ENCODE measurements around the gene RIPK3.

Gene RIPK3

DNA sequence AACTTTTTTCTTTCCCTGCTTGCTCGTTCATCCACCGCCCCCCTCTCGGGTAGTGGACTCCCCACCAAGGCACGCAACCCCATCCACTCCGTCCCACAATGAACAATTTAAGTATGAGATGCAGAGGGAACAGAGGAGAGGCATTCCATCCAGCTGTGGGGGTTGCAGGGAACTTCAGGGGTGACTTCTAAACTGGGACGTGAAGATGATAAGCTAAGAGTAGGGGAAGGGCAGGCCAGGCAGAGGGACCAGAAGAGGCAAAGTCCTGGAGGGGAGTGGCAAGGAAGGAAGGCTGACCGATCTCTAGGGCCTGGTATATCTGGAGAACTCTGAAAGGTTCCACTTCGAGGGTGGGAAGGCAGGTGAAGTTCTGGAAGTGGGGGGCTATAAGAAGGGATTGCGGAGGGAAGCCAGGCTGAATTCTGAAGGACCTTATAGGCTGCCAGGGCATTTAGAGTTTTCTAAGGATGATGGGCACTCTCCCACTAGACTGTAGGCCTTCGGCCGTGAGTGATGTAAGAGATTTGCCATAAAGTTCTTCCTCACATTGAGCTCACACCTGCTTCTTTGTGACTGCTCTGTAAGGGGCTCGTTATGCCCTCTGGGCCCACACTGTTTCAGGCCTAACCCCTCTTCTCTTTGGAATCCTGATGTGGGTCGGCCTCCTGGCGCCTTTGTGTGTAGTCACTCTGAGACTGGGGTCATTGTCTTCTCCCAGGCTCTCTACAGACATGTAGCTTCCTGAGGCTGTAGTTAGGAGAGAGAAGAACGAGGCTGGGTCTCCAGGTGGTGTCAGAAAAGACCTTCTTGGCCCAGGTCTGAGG is 40.3 kb upstream of the RIPK3 start:
- no peak; the same call in 2 of the 3 replicates for ATAC-seq
- TF ChIP-seq TCF4 (CRISPR knock-in tag; IDR thresholded peaks at IDR 0.05; ENCODE audit: borderline replicate concordance) (no peak), GLIS3 (CRISPR knock-in tag; IDR thresholded peaks at IDR 0.05) (no peak), ARNTL (CRISPR knock-in tag; IDR thresholded peaks at IDR 0.05; ENCODE audit: borderline replicate concordance, low read depth) (no peak), ZFP3 (CRISPR knock-in tag; IDR thresholded peaks at IDR 0.05) (no peak), ZNF565 (CRISPR knock-in tag; conservative IDR thresholded peaks at IDR 0.05; ENCODE audit: low read depth) (no peak), CSDC2 (CRISPR knock-in tag; IDR thresholded peaks at IDR 0.05) (no peak), ZNF70 (CRISPR knock-in tag; IDR thresholded peaks at IDR 0.05) (no peak), TOX (CRISPR knock-in tag; IDR thresholded peaks at IDR 0.05; ENCODE audit: borderline replicate concordance) (no peak), PPARA (CRISPR knock-in tag; IDR thresholded peaks at IDR 0.05; ENCODE audit: borderline replicate concordance) (no peak), ZFP30 (CRISPR knock-in tag; IDR thresholded peaks at IDR 0.05) (no peak), BACH2 (CRISPR knock-in tag; IDR thresholded peaks at IDR 0.05; ENCODE audit: borderline replicate concordance) (no peak), RARB (CRISPR knock-in tag; IDR thresholded peaks at IDR 0.05) (no peak)
- TF ChIP-seq, protein P1, sequence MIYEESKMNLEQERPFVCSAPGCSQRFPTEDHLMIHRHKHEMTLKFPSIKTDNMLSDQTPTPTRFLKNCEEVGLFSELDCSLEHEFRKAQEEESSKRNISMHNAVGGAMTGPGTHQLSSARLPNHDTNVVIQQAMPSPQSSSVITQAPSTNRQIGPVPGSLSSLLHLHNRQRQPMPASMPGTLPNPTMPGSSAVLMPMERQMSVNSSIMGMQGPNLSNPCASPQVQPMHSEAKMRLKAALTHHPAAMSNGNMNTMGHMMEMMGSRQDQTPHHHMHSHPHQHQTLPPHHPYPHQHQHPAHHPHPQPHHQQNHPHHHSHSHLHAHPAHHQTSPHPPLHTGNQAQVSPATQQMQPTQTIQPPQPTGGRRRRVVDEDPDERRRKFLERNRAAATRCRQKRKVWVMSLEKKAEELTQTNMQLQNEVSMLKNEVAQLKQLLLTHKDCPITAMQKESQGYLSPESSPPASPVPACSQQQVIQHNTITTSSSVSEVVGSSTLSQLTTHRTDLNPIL (CRISPR knock-in tag; IDR thresholded peaks at IDR 0.05; ENCODE audit: low read depth), result no peak
- TF ChIP-seq, protein P2, sequence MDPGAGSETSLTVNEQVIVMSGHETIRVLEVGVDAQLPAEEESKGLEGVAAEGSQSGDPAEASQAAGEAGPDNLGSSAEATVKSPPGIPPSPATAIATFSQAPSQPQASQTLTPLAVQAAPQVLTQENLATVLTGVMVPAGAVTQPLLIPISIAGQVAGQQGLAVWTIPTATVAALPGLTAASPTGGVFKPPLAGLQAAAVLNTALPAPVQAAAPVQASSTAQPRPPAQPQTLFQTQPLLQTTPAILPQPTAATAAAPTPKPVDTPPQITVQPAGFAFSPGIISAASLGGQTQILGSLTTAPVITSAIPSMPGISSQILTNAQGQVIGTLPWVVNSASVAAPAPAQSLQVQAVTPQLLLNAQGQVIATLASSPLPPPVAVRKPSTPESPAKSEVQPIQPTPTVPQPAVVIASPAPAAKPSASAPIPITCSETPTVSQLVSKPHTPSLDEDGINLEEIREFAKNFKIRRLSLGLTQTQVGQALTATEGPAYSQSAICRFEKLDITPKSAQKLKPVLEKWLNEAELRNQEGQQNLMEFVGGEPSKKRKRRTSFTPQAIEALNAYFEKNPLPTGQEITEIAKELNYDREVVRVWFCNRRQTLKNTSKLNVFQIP (CRISPR knock-in tag; IDR thresholded peaks at IDR 0.05; ENCODE audit: borderline replicate concordance, low read depth), result no peak

DNA sequence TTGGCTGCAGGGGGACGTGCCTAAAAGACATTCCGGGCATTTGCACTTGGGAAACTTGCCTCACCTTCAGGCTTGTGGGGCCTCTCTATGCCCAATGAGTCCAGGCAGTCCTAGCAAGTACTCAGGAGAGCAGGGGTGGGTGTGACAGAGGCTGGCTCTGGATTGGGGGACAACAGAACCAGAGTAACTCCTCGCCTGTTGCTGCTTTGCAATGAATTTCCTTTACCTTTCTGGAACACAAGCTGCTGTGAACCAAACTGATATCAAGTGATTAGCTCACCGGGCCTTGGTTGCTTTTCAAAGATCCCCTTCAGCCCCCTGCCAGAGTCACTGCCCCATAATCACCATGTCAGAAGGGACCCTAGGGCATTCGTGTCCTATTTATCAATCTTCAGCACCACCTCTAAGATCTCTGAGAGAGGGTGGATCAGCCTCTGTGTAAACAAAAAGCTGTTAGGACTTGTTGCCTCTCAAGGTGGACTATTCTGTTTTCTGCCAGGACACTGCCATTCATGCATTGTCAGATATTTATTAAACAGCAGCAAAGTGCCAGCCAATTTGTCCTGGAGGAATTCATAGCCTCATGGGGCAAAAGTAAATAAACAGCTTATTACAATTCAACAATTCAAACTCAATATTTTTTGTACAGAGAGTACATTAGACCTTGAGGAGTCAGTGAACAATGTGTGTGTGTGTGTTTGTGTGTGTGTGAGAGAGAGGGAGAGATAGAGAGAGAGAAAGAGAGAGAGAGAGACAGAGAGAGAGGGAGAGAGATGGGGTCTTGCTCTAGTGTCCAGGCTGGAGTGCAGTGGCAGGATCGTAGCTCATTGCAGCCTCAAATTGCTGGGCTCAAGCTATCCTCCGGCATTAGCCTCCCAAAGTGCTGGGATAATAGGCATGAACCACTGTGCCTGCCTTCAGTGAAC is 39.5 kb upstream of the RIPK3 start:
- ATAC-seq, result no peak
- TF ChIP-seq, protein P1 (CRISPR knock-in tag; IDR thresholded peaks at IDR 0.05; ENCODE audit: low read depth), result no peak
- TF ChIP-seq ZFP3 (CRISPR knock-in tag; IDR thresholded peaks at IDR 0.05) (no peak), GLIS3 (CRISPR knock-in tag; IDR thresholded peaks at IDR 0.05) (no peak)

DNA sequence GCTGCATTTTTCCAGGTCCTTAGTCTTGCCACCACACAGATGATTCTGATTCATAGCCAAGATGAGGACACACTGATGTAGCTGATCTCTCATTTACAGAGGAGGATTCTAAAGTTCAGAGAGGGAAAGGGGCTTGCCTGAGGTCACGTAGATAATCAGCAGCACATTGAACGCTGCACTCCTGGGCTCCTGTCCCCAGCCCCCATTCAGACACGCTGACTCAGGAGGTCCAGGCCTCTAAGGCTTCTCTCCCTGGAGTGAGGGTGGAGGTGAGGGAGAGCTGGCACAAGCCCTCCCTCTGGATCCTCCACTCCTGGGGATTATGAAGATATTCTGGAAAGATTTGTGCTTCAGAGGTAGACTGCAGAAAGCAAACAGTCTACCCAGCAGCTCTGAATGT is 38.5 kb upstream of the RIPK3 start:
- no peak for ATAC-seq
- TF ChIP-seq TOX (CRISPR knock-in tag; IDR thresholded peaks at IDR 0.05; ENCODE audit: borderline replicate concordance) (no peak), ZC3H10 (CRISPR knock-in tag; IDR thresholded peaks at IDR 0.05) (no peak), ISL1 (CRISPR knock-in tag; IDR thresholded peaks at IDR 0.05) (no peak), OSR1 (CRISPR knock-in tag; IDR thresholded peaks at IDR 0.05) (no peak), ZNF565 (CRISPR knock-in tag; conservative IDR thresholded peaks at IDR 0.05; ENCODE audit: low read depth) (no peak), ZFP3 (CRISPR knock-in tag; IDR thresholded peaks at IDR 0.05) (no peak), ZNF70 (CRISPR knock-in tag; IDR thresholded peaks at IDR 0.05) (no peak), ZFP30 (CRISPR knock-in tag; IDR thresholded peaks at IDR 0.05) (no peak), ZNF8 (CRISPR knock-in tag; IDR thresholded peaks at IDR 0.05) (no peak), BACH2 (CRISPR knock-in tag; IDR thresholded peaks at IDR 0.05; ENCODE audit: borderline replicate concordance) (no peak), RARB (CRISPR knock-in tag; IDR thresholded peaks at IDR 0.05) (no peak)
- TF ChIP-seq, protein P3, sequence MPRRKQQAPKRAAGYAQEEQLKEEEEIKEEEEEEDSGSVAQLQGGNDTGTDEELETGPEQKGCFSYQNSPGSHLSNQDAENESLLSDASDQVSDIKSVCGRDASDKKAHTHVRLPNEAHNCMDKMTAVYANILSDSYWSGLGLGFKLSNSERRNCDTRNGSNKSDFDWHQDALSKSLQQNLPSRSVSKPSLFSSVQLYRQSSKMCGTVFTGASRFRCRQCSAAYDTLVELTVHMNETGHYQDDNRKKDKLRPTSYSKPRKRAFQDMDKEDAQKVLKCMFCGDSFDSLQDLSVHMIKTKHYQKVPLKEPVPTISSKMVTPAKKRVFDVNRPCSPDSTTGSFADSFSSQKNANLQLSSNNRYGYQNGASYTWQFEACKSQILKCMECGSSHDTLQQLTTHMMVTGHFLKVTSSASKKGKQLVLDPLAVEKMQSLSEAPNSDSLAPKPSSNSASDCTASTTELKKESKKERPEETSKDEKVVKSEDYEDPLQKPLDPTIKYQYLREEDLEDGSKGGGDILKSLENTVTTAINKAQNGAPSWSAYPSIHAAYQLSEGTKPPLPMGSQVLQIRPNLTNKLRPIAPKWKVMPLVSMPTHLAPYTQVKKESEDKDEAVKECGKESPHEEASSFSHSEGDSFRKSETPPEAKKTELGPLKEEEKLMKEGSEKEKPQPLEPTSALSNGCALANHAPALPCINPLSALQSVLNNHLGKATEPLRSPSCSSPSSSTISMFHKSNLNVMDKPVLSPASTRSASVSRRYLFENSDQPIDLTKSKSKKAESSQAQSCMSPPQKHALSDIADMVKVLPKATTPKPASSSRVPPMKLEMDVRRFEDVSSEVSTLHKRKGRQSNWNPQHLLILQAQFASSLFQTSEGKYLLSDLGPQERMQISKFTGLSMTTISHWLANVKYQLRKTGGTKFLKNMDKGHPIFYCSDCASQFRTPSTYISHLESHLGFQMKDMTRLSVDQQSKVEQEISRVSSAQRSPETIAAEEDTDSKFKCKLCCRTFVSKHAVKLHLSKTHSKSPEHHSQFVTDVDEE (CRISPR knock-in tag; IDR thresholded peaks at IDR 0.05), result no peak
- TF ChIP-seq, protein P4, sequence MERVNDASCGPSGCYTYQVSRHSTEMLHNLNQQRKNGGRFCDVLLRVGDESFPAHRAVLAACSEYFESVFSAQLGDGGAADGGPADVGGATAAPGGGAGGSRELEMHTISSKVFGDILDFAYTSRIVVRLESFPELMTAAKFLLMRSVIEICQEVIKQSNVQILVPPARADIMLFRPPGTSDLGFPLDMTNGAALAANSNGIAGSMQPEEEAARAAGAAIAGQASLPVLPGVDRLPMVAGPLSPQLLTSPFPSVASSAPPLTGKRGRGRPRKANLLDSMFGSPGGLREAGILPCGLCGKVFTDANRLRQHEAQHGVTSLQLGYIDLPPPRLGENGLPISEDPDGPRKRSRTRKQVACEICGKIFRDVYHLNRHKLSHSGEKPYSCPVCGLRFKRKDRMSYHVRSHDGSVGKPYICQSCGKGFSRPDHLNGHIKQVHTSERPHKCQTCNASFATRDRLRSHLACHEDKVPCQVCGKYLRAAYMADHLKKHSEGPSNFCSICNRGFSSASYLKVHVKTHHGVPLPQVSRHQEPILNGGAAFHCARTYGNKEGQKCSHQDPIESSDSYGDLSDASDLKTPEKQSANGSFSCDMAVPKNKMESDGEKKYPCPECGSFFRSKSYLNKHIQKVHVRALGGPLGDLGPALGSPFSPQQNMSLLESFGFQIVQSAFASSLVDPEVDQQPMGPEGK (CRISPR knock-in tag; IDR thresholded peaks at IDR 0.05; ENCODE audit: borderline replicate concordance), result no peak
- TF ChIP-seq, protein P1 (CRISPR knock-in tag; IDR thresholded peaks at IDR 0.05; ENCODE audit: low read depth), result no peak
- TF ChIP-seq, protein P5, sequence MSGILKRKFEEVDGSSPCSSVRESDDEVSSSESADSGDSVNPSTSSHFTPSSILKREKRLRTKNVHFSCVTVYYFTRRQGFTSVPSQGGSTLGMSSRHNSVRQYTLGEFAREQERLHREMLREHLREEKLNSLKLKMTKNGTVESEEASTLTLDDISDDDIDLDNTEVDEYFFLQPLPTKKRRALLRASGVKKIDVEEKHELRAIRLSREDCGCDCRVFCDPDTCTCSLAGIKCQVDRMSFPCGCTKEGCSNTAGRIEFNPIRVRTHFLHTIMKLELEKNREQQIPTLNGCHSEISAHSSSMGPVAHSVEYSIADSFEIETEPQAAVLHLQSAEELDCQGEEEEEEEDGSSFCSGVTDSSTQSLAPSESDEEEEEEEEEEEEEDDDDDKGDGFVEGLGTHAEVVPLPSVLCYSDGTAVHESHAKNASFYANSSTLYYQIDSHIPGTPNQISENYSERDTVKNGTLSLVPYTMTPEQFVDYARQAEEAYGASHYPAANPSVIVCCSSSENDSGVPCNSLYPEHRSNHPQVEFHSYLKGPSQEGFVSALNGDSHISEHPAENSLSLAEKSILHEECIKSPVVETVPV (CRISPR knock-in tag; IDR thresholded peaks at IDR 0.05), result no peak
